ENCODE data around the gene ATF7IP2. TPM values are rescaled to one million over a fixed set of nuclear protein-coding genes. Genes with fewer than 3 reads are reported as not detected.

Gene ATF7IP2
- total RNA-seq, 1 experiment from 2014 or later = 22.8 TPM

- ChIA-PET POLR2A (interaction anchor here (0.6 kb wide), 1 partner anchor 224 kb away, joined by 3 read pairs; no protein-coding TSS in a partner anchor), CTCF (interaction anchor here (0.6 to 3.7 kb wide), 18 partner anchors 9 to 1325 kb away, joined by 3 to 36 read pairs (median 3); partner anchors contain the start of genes EMP2 and NUBP1)
- Mint-ChIP-seq H3K9me3 (peaks cover 13% of the 10 kb centered on the region; the same call in 1 of the 2 replicates), H3K4me1 (peaks cover 7% of the 10 kb centered on the region), H3K36me3 (no peaks in the 10 kb centered on the region), H3K27ac (no peak overlapping the region), H3K4me3 (no peak overlapping the region), H3K27me3 (ENCODE audit: low read depth) (no peaks in the 10 kb centered on the region)
- peak; percentile 38 for DNase-seq (ENCODE audit: low spot score)
- no peak; the same call in 1 of the 2 replicates for ATAC-seq
- TF ChIP-seq ATF6 (CRISPR knock-in tag; IDR thresholded peaks at IDR 0.05) (no peak), CTCF (IDR thresholded peaks at IDR 0.05) (0 out of 2 replicates have a peak, but pooled peaks have one; percentile 41)
These were observed 128.7 kb downstream of the ATF7IP2 start for GRCh38 chr16:10514369-10515055.

GRCh38 chr16:10517868-10518267 is 132.0 kb downstream of the ATF7IP2 start:
- Mint-ChIP-seq H3K4me3 (no peak overlapping the region), H3K4me1 (peaks cover 4% of the 10 kb centered on the region), H3K9me3 (0 out of 2 replicates have a peak, but pooled peaks cover 4% of the 10 kb centered on the region), H3K27ac (no peak overlapping the region), H3K27me3 (ENCODE audit: low read depth) (no peaks in the 10 kb centered on the region; the same call in 1 of the 2 replicates), H3K36me3 (no peaks in the 10 kb centered on the region)
- ATAC-seq (peak; percentile 57), DNase-seq (ENCODE audit: low spot score) (no peak)
- CTCF ChIA-PET = interaction anchor here (0.7 to 1.0 kb wide), 2 partner anchors 9 to 219 kb away, joined by 3 to 7 read pairs; no protein-coding TSS in a partner anchor
- TF ChIP-seq PREB (CRISPR knock-in tag; IDR thresholded peaks at IDR 0.05; ENCODE audit: borderline replicate concordance) (no peak), ZNF512 (CRISPR knock-in tag; IDR thresholded peaks at IDR 0.05; ENCODE audit: borderline replicate concordance) (no peak)
- POLR2A ChIA-PET = no interaction called here

GRCh38 chr16:10518479-10519041 is 132.7 kb downstream of the ATF7IP2 start:
- ATAC-seq (no peak), DNase-seq (ENCODE audit: low spot score) (no peak)
- Mint-ChIP-seq H3K4me3 (no peak overlapping the region), H3K27me3 (ENCODE audit: low read depth) (no peaks in the 10 kb centered on the region; the same call in 1 of the 2 replicates), H3K36me3 (no peaks in the 10 kb centered on the region), H3K9me3 (0 out of 2 replicates have a peak, but pooled peaks cover 4% of the 10 kb centered on the region), H3K27ac (no peak overlapping the region), H3K4me1 (peaks cover 4% of the 10 kb centered on the region)
- POLR2A ChIA-PET = no interaction called here
- no peak for TF ChIP-seq ZBTB43 (CRISPR knock-in tag; IDR thresholded peaks at IDR 0.05)
- TF ChIP-seq ZNF512 (CRISPR knock-in tag; IDR thresholded peaks at IDR 0.05; ENCODE audit: borderline replicate concordance) = 0 out of 2 replicates have a peak, but pooled peaks have one; percentile 27
- no peak for TF ChIP-seq ZNF219 (CRISPR knock-in tag; IDR thresholded peaks at IDR 0.05; ENCODE audit: borderline replicate concordance)
- CTCF ChIA-PET = interaction anchor here (1.0 kb wide), 1 partner anchor 9 kb away, joined by 3 read pairs; no protein-coding TSS in a partner anchor
